ENCODE measurements around the gene P2RX3. TPM values are rescaled to one million over a fixed set of nuclear protein-coding genes. Genes with fewer than 3 reads are reported as not detected.

Gene P2RX3
- total and polyA plus RNA-seq, 2 of the 8 experiments (the other 6 are each of a cell fraction or from before 2014, with no cell fraction given), result 0.45 to 0.47 TPM

GRCh38 chr11:57302489-57302888 lies 35.7 kb upstream of the P2RX3 start:
- Histone ChIP-seq H2AK5ac (ENCODE audit: low read depth, low read length) (no peak overlapping the region), H4K8ac (ENCODE audit: extremely low read depth, insufficient read depth, low read length) (no peak overlapping the region), H2BK20ac (ENCODE audit: low read length) (no peak overlapping the region), H3K4ac (replicated peaks; ENCODE audit: insufficient read length, low read depth, low read length) (no peak overlapping the region), H2BK12ac (ENCODE audit: low read depth, low read length) (no peak overlapping the region), H2AFZ (ENCODE audit: low read length) (no peak overlapping the region), H4K20me1 (replicated peaks in 1 of 2; ENCODE audit: control insufficient read depth in 1 of 2, insufficient read depth in 2 of 2, low read length in 2 of 2) (peaks cover 4 to 17% of the 10 kb centered on the region in 2 experiments), H2BK15ac (ENCODE audit: low read length) (no peak overlapping the region), H3K9me3 (ENCODE audit: insufficient read depth in 2 of 2, low read depth in 1 of 2, low read length in 1 of 2) (peaks cover 5 to 6% of the 10 kb centered on the region in 2 experiments; a peak in 3 of 4 replicates), H3K18ac (ENCODE audit: extremely low read depth, low read length) (no peak overlapping the region), H3K36me3 (ENCODE audit: control insufficient read depth in 2 of 4, insufficient read depth in 4 of 4, low read length in 3 of 4) (peaks cover 26 to 50% (median 42%) of the 10 kb centered on the region in 4 experiments), H2BK120ac (replicated peaks; ENCODE audit: low read depth, low read length) (no peak overlapping the region), H3K27ac (ENCODE audit: low read depth, low read length) (no peak overlapping the region; the same call in 1 of the 2 replicates), H3K14ac (ENCODE audit: insufficient read length) (no peak overlapping the region), H3K4me1 (replicated peaks in 1 of 4; ENCODE audit: control insufficient read depth in 3 of 4, insufficient read depth in 4 of 4, low read length in 3 of 4) (peaks cover 0 to 5% (median under 1%) of the 10 kb centered on the region in 4 experiments; a peak in 5 of 7 replicates), H3K4me3 (ENCODE audit: extremely low read depth in 1 of 4, insufficient read depth in 2 of 4, low read depth in 3 of 4, low read length in 4 of 4) (no peak overlapping the region), H3K23ac (ENCODE audit: insufficient read length) (no peak overlapping the region), H3K27me3 (replicated peaks in 1 of 4; ENCODE audit: control insufficient read depth in 3 of 4, extremely low read depth in 1 of 4, insufficient read depth in 3 of 4, low read length in 3 of 4) (no peaks in the 10 kb centered on the region), H3K56ac (replicated peaks; ENCODE audit: insufficient read length, low read depth, low read length) (no peak overlapping the region), H2BK5ac (ENCODE audit: low read depth, low read length) (no peak overlapping the region), H3K79me1 (ENCODE audit: low read depth, low read length) (peaks cover 16% of the 10 kb centered on the region), H4K91ac (replicated peaks; ENCODE audit: insufficient read length, low read length) (no peak overlapping the region), H4K5ac (ENCODE audit: insufficient read length, low read depth, low read length) (no peak overlapping the region), H3K79me2 (ENCODE audit: control insufficient read depth in 1 of 2, insufficient read depth in 2 of 2, low read length in 2 of 2) (peaks cover 0 to 25% of the 10 kb centered on the region in 2 experiments; a peak in 2 of 4 replicates), H3K4me2 (ENCODE audit: insufficient read depth in 1 of 2, low read depth in 2 of 2, low read length in 2 of 2) (no peak overlapping the region), H3K23me2 (ENCODE audit: low read depth, low read length) (no peaks in the 10 kb centered on the region), H3K9ac (replicated peaks in 1 of 4; ENCODE audit: extremely low read depth in 1 of 4, low read depth in 3 of 4, low read length in 3 of 4) (no peak overlapping the region)
- DNase-seq (ENCODE audit: low read depth in 1 of 2, low spot score in 2 of 2) (no peak), FAIRE-seq (no peak)
- WGBS, 2 experiments (ENCODE audit: extremely low coverage in 1 of 2, insufficient coverage in 1 of 2, insufficient read length in 1 of 2, insufficient replicate concordance in 2 of 2, low coverage in 1 of 2, low lambda C conversion rate in 2 of 2, missing lambda C conversion rate in 1 of 2), result 91% methylated on average over 10 of the region's 15 CpGs; no CpG with 5 or more reads in 1 of the 2 experiments
- ChIA-PET CTCF (ENCODE audit: partially characterized antibody) (interaction anchor here (0.6 to 2.5 kb wide), 8 partner anchors 9 to 81 kb away, joined by 3 to 13 read pairs (median 4); no protein-coding TSS in a partner anchor), POLR2A (ENCODE audit: partially characterized antibody) (interaction anchor here (1.1 to 45.7 kb wide), 4 partner anchors 5 to 39 kb away, joined by 3 to 1279 read pairs (median 642); partner anchors contain the start of genes P2RX3, SSRP1 and TNKS1BP1)
- TF ChIP-seq NRF1 (IDR thresholded peaks at IDR 0.05; ENCODE audit: low read depth, low read length), result no peak
- TF ChIP-seq POU5F1 (IDR thresholded peaks at IDR 0.05; ENCODE audit: low read depth, low read length), result no peak
- no peak for TF ChIP-seq HDAC6 (IDR thresholded peaks at IDR 0.05; ENCODE audit: low read depth, low read length)
- no peak for TF ChIP-seq YY1 (IDR thresholded peaks at IDR 0.05; ENCODE audit: low read depth, low read length)
- TF ChIP-seq ZNF274 (IDR thresholded peaks at IDR 0.05; ENCODE audit: borderline replicate concordance, extremely low read depth, low read length), result no peak
- TF ChIP-seq CREB1 (IDR thresholded peaks at IDR 0.05), result no peak
- TF ChIP-seq GTF2F1 (IDR thresholded peaks at IDR 0.05; ENCODE audit: borderline replicate concordance, low read depth, low read length), result no peak
- TF ChIP-seq EP300 (IDR thresholded peaks at IDR 0.05; ENCODE audit: borderline replicate concordance in 1 of 2, low read depth in 2 of 2, low read length in 2 of 2), result no peak
- no peak for TF ChIP-seq CBX5 (IDR thresholded peaks at IDR 0.05; ENCODE audit: low read depth, low read length)
- TF ChIP-seq RFX5 (IDR thresholded peaks at IDR 0.05; ENCODE audit: borderline replicate concordance, low read depth, low read length), result no peak
- TF ChIP-seq RXRA (IDR thresholded peaks at IDR 0.05; ENCODE audit: insufficient read depth, low read depth, low read length), result no peak
- TF ChIP-seq E2F6 (IDR thresholded peaks at IDR 0.05), result no peak

Data from H1 (cell line).